HCT116 (cell line): ENCODE results near the gene TMEM266. TPM values are rescaled to one million over a fixed set of nuclear protein-coding genes. Genes with fewer than 3 reads are reported as not detected.

Experiments
- ATAC-seq: fragments of 200-7000 bp; cut with Tn5 transposase; 2 replicates; pipeline ENCODE4 v1.9.1; 2020; ENCODE audit warnings: mild to moderate bottlenecking, moderate library complexity
- BruUV-seq: library from RNA; stranded (reverse); fragments of 400-500 nt; replicated peaks from 2 replicates; lab custom pipeline; 2021; lab: Mats Ljungman, UMichigan
- CTCF ChIA-PET: fragments of 300-600 bp; sonication (Branson Sonifier 250); formaldehyde crosslinking; loops from one replicate; lab custom pipeline; 2021; ENCODE audit warnings: antibody characterized with exemption; lab: Charles Lee
- POLR2A ChIA-PET: fragments of 300-600, 350-600 bp; sonication (Branson Sonifier 250); formaldehyde crosslinking; loops from one replicate; lab custom pipeline; 2021; ENCODE audit warnings: antibody characterized with exemption; lab: Charles Lee
- RAD21 ChIA-PET, 2 experiments: fragments of 300-600 bp; sonication (Branson Sonifier 250); formaldehyde crosslinking; loops; one replicate each; lab custom pipeline; 2023; ENCODE audit warnings: low total read pairs in 2 of 2; ENCODE audit not compliant: uncharacterized antibody in 2 of 2, unreplicated experiment in 2 of 2, low non-redundant PET in 1 of 2; lab: Charles Lee
- DNase-seq: peaks from one replicate; pipeline ENCODE4 v3.0.0-alpha.2; 2010; ENCODE audit warnings: low read depth, low spot score
- H2AFZ ChIP-seq: fragments of 200-600 bp; shearing (Covaris generic), sonication (generic); 2 replicates; pipeline ENCODE4 v1.6.1; 2017; ENCODE audit warnings: low read depth, mixed run types, mixed read lengths, antibody characterized with exemption, low read length; ENCODE audit not compliant: poor library complexity, severe bottlenecking
- H3K27ac ChIP-seq: 2 replicates; pipeline ENCODE4 v1.5.1; 2012; ENCODE audit warnings: low read depth, low read length
- H3K27me3 ChIP-seq: fragments of 200-600 bp; sonication (generic); 2 replicates; pipeline ENCODE4 v1.6.1; 2016; ENCODE audit warnings: mixed run types, low read length, mixed read lengths; ENCODE audit not compliant: insufficient read depth
- H3K36me3 ChIP-seq, 2 experiments: fragments of 200-500 bp in 1 of 2; fragments of 200-600 bp in 1 of 2; sonication (Bioruptor generic) in 1 of 2; sonication (generic) in 1 of 2; 2 replicates each; pipeline versions ENCODE4 v1.5.1 to v1.6.1; 2014 to 2016; ENCODE audit warnings: low read length in 2 of 2, inconsistent platforms in 1 of 2, mixed read lengths in 1 of 2, mixed run types in 1 of 2; ENCODE audit not compliant: insufficient read depth in 2 of 2, control insufficient read depth in 1 of 2
- H3K4me1 ChIP-seq, 2 experiments: fragments of 200-600 bp in 1 of 2; sonication (generic) in 1 of 2; 2 replicates each; pipeline versions ENCODE4 v1.5.1 to v1.6.1; 2012 to 2017; ENCODE audit warnings: low read length in 2 of 2, inconsistent platforms in 1 of 2, mild to moderate bottlenecking in 1 of 2, mixed read lengths in 1 of 2, mixed run types in 1 of 2, moderate library complexity in 1 of 2; ENCODE audit not compliant: insufficient read depth in 2 of 2, control insufficient read depth in 1 of 2
- H3K4me2 ChIP-seq: fragments of 200-600 bp; sonication (generic); 2 replicates; pipeline ENCODE4 v1.6.1; 2017; ENCODE audit warnings: mixed run types, low read length, mixed read lengths
- H3K4me3 ChIP-seq, 2 experiments: fragments of 200-600 bp in 1 of 2; sonication (generic) in 1 of 2; replicated peaks in 1 of 2; 2 replicates each; pipeline ENCODE4 v1.5.1; 2011 to 2016; ENCODE audit warnings: low read length in 2 of 2, control low read depth in 1 of 2, low read depth in 1 of 2, mild to moderate bottlenecking in 1 of 2, mixed read lengths in 1 of 2, mixed run types in 1 of 2
- H3K79me2 ChIP-seq: fragments of 200-600 bp; sonication (generic); 2 replicates; pipeline ENCODE4 v1.6.1; 2017; ENCODE audit warnings: mild to moderate bottlenecking, mixed run types, low read length, moderate library complexity, mixed read lengths; ENCODE audit not compliant: insufficient read depth
- H3K9ac ChIP-seq: fragments of 200-600 bp; sonication (generic); 2 replicates; pipeline ENCODE4 v1.6.1; 2016; ENCODE audit warnings: low read length, mixed read lengths
- H3K9me2 ChIP-seq: fragments of 200-600 bp; sonication (generic), shearing (Covaris generic); 2 replicates; pipeline ENCODE4 v1.6.1; 2017; ENCODE audit warnings: mixed run types, mild to moderate bottlenecking, moderate library complexity; ENCODE audit not compliant: insufficient read depth
- H3K9me3 ChIP-seq, 2 experiments: fragments of 200-500 bp in 1 of 2; fragments of 200-600 bp in 1 of 2; sonication (Bioruptor generic) in 1 of 2; sonication (generic) in 1 of 2; 2 replicates each; pipeline ENCODE4 v1.6.1; 2014 to 2017; ENCODE audit warnings: low read length in 2 of 2, mixed read lengths in 2 of 2, inconsistent platforms in 1 of 2, low read depth in 1 of 2, mild to moderate bottlenecking in 1 of 2, mixed run types in 1 of 2, moderate library complexity in 1 of 2; ENCODE audit not compliant: control insufficient read depth in 1 of 2, insufficient read depth in 1 of 2
- H4K20me1 ChIP-seq: fragments of 200-600 bp; sonication (generic), shearing (Covaris generic); 2 replicates; pipeline ENCODE4 v1.6.1; 2017; ENCODE audit warnings: mixed run types, mild to moderate bottlenecking, moderate library complexity; ENCODE audit not compliant: insufficient read depth
- EGR1 ChIP-seq: IDR thresholded peaks from 2 replicates; pipeline ENCODE4 v1.6.1; 2012; ENCODE audit warnings: low read depth
- POLR2A ChIP-seq: IDR thresholded peaks from 2 replicates; pipeline ENCODE4 v1.7.0; 2011; ENCODE audit warnings: borderline replicate concordance; ENCODE audit not compliant: insufficient read depth, insufficient read length; ENCODE audit errors: extremely low read depth
- POLR2AphosphoS5 ChIP-seq: IDR thresholded peaks from 2 replicates; pipeline ENCODE4 v1.6.1; 2011; ENCODE audit warnings: mild to moderate bottlenecking, low read depth, low read length, moderate library complexity
- RAD21 ChIP-seq: IDR thresholded peaks from 2 replicates; pipeline ENCODE4 v1.6.1; 2012; ENCODE audit warnings: low read depth, mild to moderate bottlenecking
- TCF7L2 ChIP-seq: IDR thresholded peaks from 2 replicates; pipeline ENCODE4 v1.7.0; 2011; ENCODE audit warnings: borderline replicate concordance, inconsistent platforms; ENCODE audit not compliant: insufficient read depth, insufficient read length; ENCODE audit errors: extremely low read depth
- YY1 ChIP-seq: IDR thresholded peaks from 2 replicates; pipeline ENCODE4 v1.6.1; 2011; ENCODE audit warnings: low read length, low read depth, moderate library complexity, mild to moderate bottlenecking; ENCODE audit not compliant: insufficient replicate concordance; ENCODE audit errors: extremely low read depth
- ZFX ChIP-seq: fragments of 450-650 bp; IDR thresholded peaks from 2 replicates; pipeline ENCODE4 v1.6.1; 2017
- intact Hi-C: fragments of 100-400 bp; cut with micrococcal nuclease; formaldehyde crosslinking; loops from 2 replicates; pipeline ENCODE4 v1.10.0; 2022
- total RNA-seq: library from RNA; stranded (reverse); gene quantifications from one replicate; pipeline ENCODE4 v1.2.1, GENCODE V29; 2021; ENCODE audit not compliant: unreplicated experiment
- TF ChIP-seq, protein P1 (sequence below): IDR thresholded peaks from 2 replicates; pipeline ENCODE4 v1.6.1; 2012; ENCODE audit warnings: low read depth
- TF ChIP-seq, protein P2 (sequence below): IDR thresholded peaks from 2 replicates; pipeline ENCODE4 v1.6.1; 2012
- TF ChIP-seq, protein P3 (sequence below): IDR thresholded peaks from 2 replicates; pipeline ENCODE4 v1.6.1; 2012
- TF ChIP-seq, protein P4 (sequence below): IDR thresholded peaks from 2 replicates; pipeline ENCODE4 v1.6.1; 2011; ENCODE audit warnings: mild to moderate bottlenecking, low read length, moderate library complexity; ENCODE audit not compliant: insufficient replicate concordance; ENCODE audit errors: extremely low read depth

Gene TMEM266
- total RNA-seq, 1 experiment from 2014 or later: 0.91 TPM

DNA sequence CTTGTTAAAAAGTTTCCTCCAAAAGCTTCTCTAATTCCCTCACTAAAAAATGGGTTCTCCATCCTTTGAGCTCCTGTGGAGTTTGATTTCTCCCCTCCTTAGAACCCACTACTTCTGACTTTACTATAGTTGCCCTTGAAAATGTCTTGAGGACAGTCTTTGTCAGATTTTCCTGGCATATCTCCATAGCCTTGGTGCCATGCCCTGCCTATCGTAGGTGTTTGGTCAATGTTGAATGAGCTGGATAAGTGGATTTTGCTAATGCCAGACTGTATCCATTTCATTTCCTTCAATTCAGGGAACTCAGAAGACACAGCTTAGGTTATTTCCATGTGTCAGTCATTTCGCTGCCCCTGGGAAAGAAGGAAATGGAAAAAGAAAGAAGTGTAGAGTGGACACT is 40.6 kb downstream of the TMEM266 start (continued):
- TF ChIP-seq, protein P1, sequence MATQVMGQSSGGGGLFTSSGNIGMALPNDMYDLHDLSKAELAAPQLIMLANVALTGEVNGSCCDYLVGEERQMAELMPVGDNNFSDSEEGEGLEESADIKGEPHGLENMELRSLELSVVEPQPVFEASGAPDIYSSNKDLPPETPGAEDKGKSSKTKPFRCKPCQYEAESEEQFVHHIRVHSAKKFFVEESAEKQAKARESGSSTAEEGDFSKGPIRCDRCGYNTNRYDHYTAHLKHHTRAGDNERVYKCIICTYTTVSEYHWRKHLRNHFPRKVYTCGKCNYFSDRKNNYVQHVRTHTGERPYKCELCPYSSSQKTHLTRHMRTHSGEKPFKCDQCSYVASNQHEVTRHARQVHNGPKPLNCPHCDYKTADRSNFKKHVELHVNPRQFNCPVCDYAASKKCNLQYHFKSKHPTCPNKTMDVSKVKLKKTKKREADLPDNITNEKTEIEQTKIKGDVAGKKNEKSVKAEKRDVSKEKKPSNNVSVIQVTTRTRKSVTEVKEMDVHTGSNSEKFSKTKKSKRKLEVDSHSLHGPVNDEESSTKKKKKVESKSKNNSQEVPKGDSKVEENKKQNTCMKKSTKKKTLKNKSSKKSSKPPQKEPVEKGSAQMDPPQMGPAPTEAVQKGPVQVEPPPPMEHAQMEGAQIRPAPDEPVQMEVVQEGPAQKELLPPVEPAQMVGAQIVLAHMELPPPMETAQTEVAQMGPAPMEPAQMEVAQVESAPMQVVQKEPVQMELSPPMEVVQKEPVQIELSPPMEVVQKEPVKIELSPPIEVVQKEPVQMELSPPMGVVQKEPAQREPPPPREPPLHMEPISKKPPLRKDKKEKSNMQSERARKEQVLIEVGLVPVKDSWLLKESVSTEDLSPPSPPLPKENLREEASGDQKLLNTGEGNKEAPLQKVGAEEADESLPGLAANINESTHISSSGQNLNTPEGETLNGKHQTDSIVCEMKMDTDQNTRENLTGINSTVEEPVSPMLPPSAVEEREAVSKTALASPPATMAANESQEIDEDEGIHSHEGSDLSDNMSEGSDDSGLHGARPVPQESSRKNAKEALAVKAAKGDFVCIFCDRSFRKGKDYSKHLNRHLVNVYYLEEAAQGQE: no peak
- no peak for TF ChIP-seq EGR1
- TF ChIP-seq, all 23 proteins: peak for 0

DNA sequence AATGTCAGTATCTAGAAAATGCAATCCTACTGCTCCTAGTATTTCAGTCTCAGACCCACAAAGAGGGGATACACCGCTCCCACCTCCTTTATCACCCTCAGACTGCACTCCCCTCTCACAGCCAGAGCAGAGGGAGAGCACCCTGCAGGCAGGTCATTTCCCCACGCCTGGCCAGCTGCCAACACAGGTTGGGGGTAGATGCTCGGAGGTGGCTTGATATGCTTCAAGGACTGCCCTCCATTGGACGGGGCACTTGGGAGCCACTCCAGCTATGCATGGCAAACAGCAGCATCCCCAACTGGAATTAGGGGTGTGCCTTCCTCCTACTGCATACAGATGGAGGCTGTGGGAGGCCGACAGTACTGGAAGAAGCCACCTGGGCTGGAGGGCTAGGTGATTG is 41.9 kb downstream of the TMEM266 start:
- BruUV-seq: no TSS peak

More for the DNA sequence above, 41.9 kb downstream of the TMEM266 start:
- Histone ChIP-seq H3K9me2 (no peaks in the 10 kb centered on the region), H3K4me3 (no peak overlapping the region), H3K27me3 (peaks cover 4% of the 10 kb centered on the region; the same call in 1 of the 2 replicates), H2AFZ (no peak overlapping the region), H3K9ac (no peak overlapping the region), H4K20me1 (no peaks in the 10 kb centered on the region), H3K4me1 (peaks cover 0 to under 1% of the 10 kb centered on the region in 2 experiments; a peak in 1 of 4 replicates), H3K27ac (no peak overlapping the region), H3K9me3 (no peaks in the 10 kb centered on the region), H3K4me2 (no peak overlapping the region), H3K36me3 (no peaks in the 10 kb centered on the region), H3K79me2 (no peaks in the 10 kb centered on the region)
- intact Hi-C loops: no loop called here
- no peak for DNase-seq
- TF ChIP-seq, protein P2, sequence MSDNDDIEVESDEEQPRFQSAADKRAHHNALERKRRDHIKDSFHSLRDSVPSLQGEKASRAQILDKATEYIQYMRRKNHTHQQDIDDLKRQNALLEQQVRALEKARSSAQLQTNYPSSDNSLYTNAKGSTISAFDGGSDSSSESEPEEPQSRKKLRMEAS: no peak
- TF ChIP-seq TCF7L2: no peak
- TF ChIP-seq POLR2A: no peak
- TF ChIP-seq RAD21: no peak
- no peak for TF ChIP-seq YY1
- no peak for TF ChIP-seq EGR1
- TF ChIP-seq, protein P3, sequence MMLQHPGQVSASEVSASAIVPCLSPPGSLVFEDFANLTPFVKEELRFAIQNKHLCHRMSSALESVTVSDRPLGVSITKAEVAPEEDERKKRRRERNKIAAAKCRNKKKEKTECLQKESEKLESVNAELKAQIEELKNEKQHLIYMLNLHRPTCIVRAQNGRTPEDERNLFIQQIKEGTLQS: no peak
- no peak for TF ChIP-seq POLR2AphosphoS5
- no peak for TF ChIP-seq ZFX
- TF ChIP-seq, protein P4, sequence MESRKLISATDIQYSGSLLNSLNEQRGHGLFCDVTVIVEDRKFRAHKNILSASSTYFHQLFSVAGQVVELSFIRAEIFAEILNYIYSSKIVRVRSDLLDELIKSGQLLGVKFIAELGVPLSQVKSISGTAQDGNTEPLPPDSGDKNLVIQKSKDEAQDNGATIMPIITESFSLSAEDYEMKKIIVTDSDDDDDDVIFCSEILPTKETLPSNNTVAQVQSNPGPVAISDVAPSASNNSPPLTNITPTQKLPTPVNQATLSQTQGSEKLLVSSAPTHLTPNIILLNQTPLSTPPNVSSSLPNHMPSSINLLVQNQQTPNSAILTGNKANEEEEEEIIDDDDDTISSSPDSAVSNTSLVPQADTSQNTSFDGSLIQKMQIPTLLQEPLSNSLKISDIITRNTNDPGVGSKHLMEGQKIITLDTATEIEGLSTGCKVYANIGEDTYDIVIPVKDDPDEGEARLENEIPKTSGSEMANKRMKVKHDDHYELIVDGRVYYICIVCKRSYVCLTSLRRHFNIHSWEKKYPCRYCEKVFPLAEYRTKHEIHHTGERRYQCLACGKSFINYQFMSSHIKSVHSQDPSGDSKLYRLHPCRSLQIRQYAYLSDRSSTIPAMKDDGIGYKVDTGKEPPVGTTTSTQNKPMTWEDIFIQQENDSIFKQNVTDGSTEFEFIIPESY: no peak
- POLR2A ChIA-PET: no interaction called here
- RAD21 ChIA-PET: no interaction called here
- ATAC-seq: no peak
- CTCF ChIA-PET: no interaction called here
